NCI-H1417 (cell line): ENCODE results near the gene APH1A.
A peak's percentile ranks its signal among the peaks of the same experiment; 100 is the strongest.
"Not testable (repeated sequence)": the region's sequence is repeated elsewhere in the genome, so short reads cannot be mapped to it uniquely, and the experiment has no call there.

Experiments used
- DNase-seq, 3 experiments: peaks; one replicate each; lab custom pipeline; 2025; lab: John Stamatoyannopoulos, UW

APH1A gene

GRCh38 chr1:150268340-150268704, 494 bp downstream of the APH1A start:
- DNase-seq: peak in 1 of 3 experiments; percentile 28

GRCh38 chr1:150267896-150268295, 920 bp downstream of the APH1A start:
- DNase-seq: no peak

- DNase-seq: no peak
Observed at GRCh38 chr1:150263549-150263948, 5.3 kb downstream of the APH1A start.

- DNase-seq: no peak
Observed at GRCh38 chr1:150262388-150263320, 6.2 kb downstream of the APH1A start.

- no peak for DNase-seq
Observed at GRCh38 chr1:150261367-150261766, 7.4 kb downstream of the APH1A start.

- DNase-seq: peak in 2 of 3 experiments; percentile 21 to 83
Observed at GRCh38 chr1:150259758-150260669, 8.8 kb downstream of the APH1A start.

GRCh38 chr1:150259217-150259616, 9.6 kb downstream of the APH1A start:
- DNase-seq: no peak

GRCh38 chr1:150257624-150258585, 10.9 kb downstream of the APH1A start, which contains the start of gene CA14:
Gene CA14 (plus strand): TSS chr1:150257774. CDS start chr1:150258129, 355 bp downstream.
- DNase-seq: peak in 1 of 3 experiments; percentile 17

GRCh38 chr1:150256554-150257341, 12.1 kb downstream of the APH1A start:
- DNase-seq: peak in 2 of 3 experiments; percentile 50 to 71

GRCh38 chr1:150256198-150256553, 12.6 kb downstream of the APH1A start:
- peak in 1 of 3 experiments; percentile 41 for DNase-seq

- no peak for DNase-seq
Observed at GRCh38 chr1:150249936-150250335, 18.9 kb downstream of the APH1A start.

- DNase-seq: no peak
Observed at GRCh38 chr1:150243003-150243402, 25.8 kb downstream of the APH1A start.

GRCh38 chr1:150237746-150238145, 31.1 kb downstream of the APH1A start:
- no peak for DNase-seq

GRCh38 chr1:150237176-150237575, 31.6 kb downstream of the APH1A start:
- not testable (repeated sequence) for DNase-seq

- DNase-seq: peak in 2 of 3 experiments; percentile 62
Observed at GRCh38 chr1:150236614-150237100, 32.2 kb downstream of the APH1A start.

GRCh38 chr1:150235852-150236613, 32.8 kb downstream of the APH1A start, which contains the start of gene ANP32E:
Gene ANP32E (minus strand): TSS chr1:150236112. CDS start chr1:150235786, 326 bp downstream.
- DNase-seq: peak; percentile 97 to 100 (median 100)

- DNase-seq: peak in 2 of 3 experiments; percentile 62 to 68
Observed at GRCh38 chr1:150235294-150235851, 33.4 kb downstream of the APH1A start.

- peak; percentile 73 to 86 (median 79) for DNase-seq
Observed at GRCh38 chr1:150234566-150235293, 34.1 kb downstream of the APH1A start.

- no peak for DNase-seq
Observed at GRCh38 chr1:150234309-150234565, 34.6 kb downstream of the APH1A start.
